ENCODE measurements around the gene AMELY. TPM values are rescaled to one million over a fixed set of nuclear protein-coding genes. Genes with fewer than 3 reads are reported as not detected.

Gene AMELY
- total and polyA plus RNA-seq, 10 of the 15 experiments (the other 5 are each of a cell fraction or from before 2014, with no cell fraction given): not detected

GRCh38 chrY:6928265-6928664 lies 16.7 kb upstream of the AMELY start:
- no peak for TF ChIP-seq STAT3 (IDR thresholded peaks at IDR 0.05; ENCODE audit: low read depth, low read length)
- no peak for TF ChIP-seq POLR2AphosphoS2 (IDR thresholded peaks at IDR 0.05; ENCODE audit: low read depth, low read length)
- no peak for TF ChIP-seq RB1 (IDR thresholded peaks at IDR 0.05; ENCODE audit: borderline replicate concordance)
- TF ChIP-seq RAD21 (IDR thresholded peaks at IDR 0.05; ENCODE audit: insufficient read depth, low read depth, low read length): no peak
- no peak for TF ChIP-seq CTCF (IDR thresholded peaks at IDR 0.05 in 2 of 3, conservative IDR thresholded peaks at IDR 0.05 in 1 of 3; ENCODE audit: control insufficient read depth in 2 of 3, extremely low read depth in 1 of 3, insufficient read depth in 1 of 3, low read depth in 3 of 3, low read length in 3 of 3)
- TF ChIP-seq ZNF687 (IDR thresholded peaks at IDR 0.05): no peak
- no peak for TF ChIP-seq BMI1 (IDR thresholded peaks at IDR 0.05; ENCODE audit: borderline replicate concordance)
- no peak for TF ChIP-seq ATF2 (IDR thresholded peaks at IDR 0.05; ENCODE audit: low read length)
- no peak for TF ChIP-seq BRCA1 (IDR thresholded peaks at IDR 0.05; ENCODE audit: low read depth, low read length)
- no peak for TF ChIP-seq SREBF2 (IDR thresholded peaks at IDR 0.05; ENCODE audit: low read length)
- TF ChIP-seq SKIL (IDR thresholded peaks at IDR 0.05; ENCODE audit: low read depth, poor library complexity, severe bottlenecking): no peak
- TF ChIP-seq ESRRA (IDR thresholded peaks at IDR 0.05; ENCODE audit: low read length): no peak
- TF ChIP-seq CHD2 (IDR thresholded peaks at IDR 0.05; ENCODE audit: borderline replicate concordance, low read depth, low read length): no peak
- no peak for TF ChIP-seq EZH2 (IDR thresholded peaks at IDR 0.05; ENCODE audit: borderline replicate concordance, control insufficient read depth, low read depth, low read length)
- no peak for TF ChIP-seq TCF7 (IDR thresholded peaks at IDR 0.05; ENCODE audit: borderline replicate concordance)
- TF ChIP-seq NFIC (IDR thresholded peaks at IDR 0.05; ENCODE audit: low read depth, low read length): no peak
- BruUV-seq (replicated peaks): no TSS peak
- SMC1A ChIA-PET (ENCODE audit: uncharacterized antibody, unreplicated experiment): no interaction called here

More at GRCh38 chrY:6928265-6928664, 16.7 kb upstream of the AMELY start:
- DNase-seq (ENCODE audit: low read depth, low spot score) (no peak), ATAC-seq (no peak), FAIRE-seq (no peak)
- Histone ChIP-seq H3K4me3 (no peak overlapping the region), H3K9me3 (replicated peaks; ENCODE audit: control insufficient read depth, insufficient read depth, low read length) (no peaks in the 10 kb centered on the region), H2AFZ (ENCODE audit: control insufficient read depth, low read depth, low read length) (no peak overlapping the region), H3K27me3 (replicated peaks in 1 of 2; ENCODE audit: control insufficient read depth in 2 of 2, insufficient read depth in 2 of 2, low read length in 1 of 2) (no peaks in the 10 kb centered on the region), H4K20me1 (ENCODE audit: control insufficient read depth, insufficient read depth) (no peaks in the 10 kb centered on the region), H3K36me3 (ENCODE audit: control insufficient read depth in 2 of 2, insufficient read depth in 2 of 2, low read length in 1 of 2) (no peaks in the 10 kb centered on the region), H3K27ac (ENCODE audit: control insufficient read depth, insufficient read depth) (no peak overlapping the region), H3K4me1 (ENCODE audit: control insufficient read depth, insufficient read depth, low read length) (no peaks in the 10 kb centered on the region), H3K4me2 (ENCODE audit: control insufficient read depth, insufficient read depth) (no peak overlapping the region), H3K9ac (ENCODE audit: control insufficient read depth, insufficient read depth, low read length) (no peak overlapping the region), H3K79me2 (ENCODE audit: control insufficient read depth, insufficient read depth, low read length) (no peaks in the 10 kb centered on the region)
- ChIA-PET POLR2A (no interaction called here), CTCF (no interaction called here), RAD21 (ENCODE audit: unreplicated experiment) (no interaction called here)
- WGBS (ENCODE audit: insufficient coverage, insufficient replicate concordance, low lambda C conversion rate, missing lambda C conversion rate): no CpG with 5 or more reads among the region's 4 CpGs
- intact Hi-C loops (cut with micrococcal nuclease; ENCODE audit: unreplicated experiment): no loop called here
- in situ Hi-C loops (cut with MboI): no loop called here
